Parathyroid adenoma (tissue), 2 donors: ENCODE data around the gene ARRDC1.

Experiments
- H2AFZ ChIP-seq: fragments of 300-600 bp; sonication (generic); one replicate; pipeline ENCODE4 v1.7.0; 2017; ENCODE audit warnings: antibody characterized with exemption, mild to moderate bottlenecking
- H3K27ac ChIP-seq: fragments of 300-600 bp; sonication (generic); one replicate; pipeline ENCODE4 v1.7.0; 2017
- H3K27me3 ChIP-seq: fragments of 300-600 bp; sonication (generic); one replicate; pipeline ENCODE4 v1.7.0; 2017; ENCODE audit warnings: low read length; ENCODE audit not compliant: control insufficient read depth, insufficient read depth
- H3K36me3 ChIP-seq: fragments of 300-600 bp; sonication (generic); one replicate; pipeline ENCODE4 v1.7.0; 2017; ENCODE audit warnings: low read length; ENCODE audit not compliant: control insufficient read depth, insufficient read depth
- H3K4me1 ChIP-seq: fragments of 300-600 bp; sonication (generic); one replicate; pipeline ENCODE4 v1.7.0; 2017; ENCODE audit warnings: control low read depth
- H3K4me2 ChIP-seq: fragments of 300-600 bp; sonication (generic); one replicate; pipeline ENCODE4 v1.7.0; 2017; ENCODE audit warnings: low read length
- H3K4me3 ChIP-seq: fragments of 300-600 bp; sonication (generic); one replicate; pipeline ENCODE4 v1.7.0; 2017; ENCODE audit warnings: low read depth, low read length
- H3K79me2 ChIP-seq: fragments of 300-600 bp; sonication (generic); one replicate; pipeline ENCODE4 v1.7.0; 2017; ENCODE audit warnings: control low read depth
- H3K9ac ChIP-seq: fragments of 300-600 bp; sonication (generic); one replicate; pipeline ENCODE4 v1.7.0; 2017; ENCODE audit warnings: mild to moderate bottlenecking
- H3K9me3 ChIP-seq: fragments of 300-600 bp; sonication (generic); one replicate; pipeline ENCODE4 v1.7.0; 2017; ENCODE audit warnings: low read length; ENCODE audit not compliant: control insufficient read depth
- TF ChIP-seq, protein P1 (sequence below): fragments of 300-600 bp; sonication (generic); IDR thresholded peaks from one replicate; pipeline ENCODE4 v1.7.0; 2017; ENCODE audit warnings: antibody characterized with exemption, mild to moderate bottlenecking
- donor health status: primary hyperparathyroidism.

Gene ARRDC1

DNA sequence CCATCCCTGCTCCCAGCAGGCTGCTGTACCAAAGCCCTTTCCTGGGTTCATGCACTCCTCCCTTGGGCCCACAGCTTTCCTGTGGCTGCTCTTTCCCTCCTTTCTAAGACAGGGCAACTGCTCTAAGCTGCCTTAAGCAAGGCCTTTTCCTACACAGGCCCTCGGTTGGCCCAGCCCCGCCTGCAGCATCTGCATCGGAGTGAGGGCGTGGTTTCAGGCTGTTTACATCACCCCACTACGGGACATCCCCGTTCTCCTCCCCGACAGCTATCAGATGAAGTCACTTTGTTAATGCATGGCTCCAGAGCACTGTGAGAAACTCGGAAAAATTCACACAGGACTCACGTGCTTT, 30.1 kb upstream of the ARRDC1 start:
- H2AFZ ChIP-seq, result no peak overlapping the region
- H3K79me2 ChIP-seq, result peaks cover 14% of the 10 kb centered on the region
- no peak overlapping the region for H3K4me2 ChIP-seq
- no peak overlapping the region for H3K27ac ChIP-seq
- H3K9ac ChIP-seq, result no peak overlapping the region
- no peaks in the 10 kb centered on the region for H3K4me1 ChIP-seq
- H3K9me3 ChIP-seq, result no peaks in the 10 kb centered on the region
- TF ChIP-seq, protein P1, sequence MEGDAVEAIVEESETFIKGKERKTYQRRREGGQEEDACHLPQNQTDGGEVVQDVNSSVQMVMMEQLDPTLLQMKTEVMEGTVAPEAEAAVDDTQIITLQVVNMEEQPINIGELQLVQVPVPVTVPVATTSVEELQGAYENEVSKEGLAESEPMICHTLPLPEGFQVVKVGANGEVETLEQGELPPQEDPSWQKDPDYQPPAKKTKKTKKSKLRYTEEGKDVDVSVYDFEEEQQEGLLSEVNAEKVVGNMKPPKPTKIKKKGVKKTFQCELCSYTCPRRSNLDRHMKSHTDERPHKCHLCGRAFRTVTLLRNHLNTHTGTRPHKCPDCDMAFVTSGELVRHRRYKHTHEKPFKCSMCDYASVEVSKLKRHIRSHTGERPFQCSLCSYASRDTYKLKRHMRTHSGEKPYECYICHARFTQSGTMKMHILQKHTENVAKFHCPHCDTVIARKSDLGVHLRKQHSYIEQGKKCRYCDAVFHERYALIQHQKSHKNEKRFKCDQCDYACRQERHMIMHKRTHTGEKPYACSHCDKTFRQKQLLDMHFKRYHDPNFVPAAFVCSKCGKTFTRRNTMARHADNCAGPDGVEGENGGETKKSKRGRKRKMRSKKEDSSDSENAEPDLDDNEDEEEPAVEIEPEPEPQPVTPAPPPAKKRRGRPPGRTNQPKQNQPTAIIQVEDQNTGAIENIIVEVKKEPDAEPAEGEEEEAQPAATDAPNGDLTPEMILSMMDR, result no peak
- H3K36me3 ChIP-seq, result no peaks in the 10 kb centered on the region
- no peaks in the 10 kb centered on the region for H3K27me3 ChIP-seq
- no peak overlapping the region for H3K4me3 ChIP-seq

DNA sequence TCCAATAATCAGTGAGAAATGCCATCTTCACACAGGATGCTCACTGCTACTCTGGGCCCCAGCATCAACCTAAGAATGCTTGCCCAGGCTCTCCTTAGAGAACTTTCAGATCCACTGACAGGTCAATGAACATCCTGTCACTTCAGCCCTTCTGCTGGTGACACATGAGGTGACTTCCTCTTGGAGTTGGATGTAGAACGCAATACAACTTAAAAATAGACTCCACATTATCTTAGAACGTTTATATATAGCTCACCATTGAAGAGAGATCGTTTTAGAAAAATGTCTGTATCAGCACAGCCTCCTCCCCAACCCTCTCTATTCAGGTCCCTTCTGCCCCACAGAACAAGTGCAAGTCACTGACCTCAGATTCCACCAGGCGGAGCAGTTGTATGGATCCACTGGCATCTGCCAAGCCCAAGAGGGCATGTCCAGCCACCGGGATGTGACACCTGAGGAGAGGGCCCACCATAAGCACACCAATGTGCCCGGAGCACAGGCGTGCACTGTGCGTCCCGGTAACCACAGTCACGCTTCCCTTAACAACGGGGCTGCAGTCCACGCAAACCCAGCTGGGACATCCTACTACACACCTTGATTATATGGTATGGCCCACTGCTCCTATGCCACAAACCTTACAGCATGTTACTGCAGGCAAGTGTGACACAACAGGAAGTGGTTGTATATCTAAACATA, 29.6 kb upstream of the ARRDC1 start:
- H3K27me3 ChIP-seq, result no peaks in the 10 kb centered on the region
- no peaks in the 10 kb centered on the region for H3K4me1 ChIP-seq
- no peaks in the 10 kb centered on the region for H3K9me3 ChIP-seq
- no peak overlapping the region for H3K4me2 ChIP-seq
- TF ChIP-seq, protein P1, result no peak
- H3K9ac ChIP-seq, result no peak overlapping the region
- peaks cover 14% of the 10 kb centered on the region for H3K79me2 ChIP-seq
- no peak overlapping the region for H2AFZ ChIP-seq
- no peaks in the 10 kb centered on the region for H3K36me3 ChIP-seq
- no peak overlapping the region for H3K27ac ChIP-seq
- H3K4me3 ChIP-seq, result no peak overlapping the region

DNA sequence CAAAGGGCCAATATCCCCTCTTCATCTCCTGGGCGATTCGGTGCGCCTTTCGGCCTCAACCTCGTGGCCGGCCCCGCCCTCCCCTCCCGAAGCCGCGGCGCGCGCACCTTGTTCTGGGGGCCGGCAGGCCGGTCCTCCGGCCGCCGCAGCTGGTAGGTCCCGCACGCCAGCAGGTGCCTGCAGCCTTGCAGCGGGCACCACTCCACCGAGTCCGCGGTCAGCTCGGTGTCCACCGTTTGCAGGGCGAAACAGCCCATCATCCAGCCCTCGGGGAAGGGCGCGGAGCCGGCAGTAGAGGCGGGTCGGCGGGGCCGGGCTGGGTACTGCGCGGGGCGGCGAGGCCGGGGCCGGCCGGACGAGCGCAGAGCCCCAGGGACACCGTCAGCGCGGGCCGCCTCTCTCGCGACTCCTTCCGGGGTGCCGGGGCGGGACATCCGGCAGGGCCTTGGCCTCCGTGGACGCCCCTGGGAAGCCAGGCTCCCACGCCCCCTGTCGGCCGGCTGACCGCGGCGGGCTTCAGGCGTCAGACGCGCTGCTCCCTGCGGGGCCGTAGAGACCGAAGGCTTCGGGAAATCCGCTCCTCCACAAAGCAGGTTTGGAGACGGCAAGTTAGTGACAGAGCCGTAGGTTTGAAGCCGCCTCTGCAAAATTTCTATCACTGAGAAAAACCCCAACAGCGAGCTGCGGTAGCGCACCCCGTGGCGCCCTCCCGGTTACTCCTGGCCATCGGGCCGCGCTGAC, 26.8 kb upstream of the ARRDC1 start, which contains the start of gene DPH7:
TSS of gene DPH7 (minus strand) at position 408 of the 741 bp plus-strand sequence. CDS start at position 260, 148 bp downstream.
- Histone ChIP-seq H3K79me2 (peaks cover 8% of the 10 kb centered on the region), H3K4me2 (peak within 1 kb of the TSS; percentile 90), H3K9ac (peak within 1 kb of the TSS; percentile 33), H3K4me3 (peak within 1 kb of the TSS; percentile 93), H2AFZ (peak within 1 kb of the TSS; percentile 85), H3K27me3 (no peaks in the 10 kb centered on the region), H3K4me1 (no peaks in the 10 kb centered on the region), H3K9me3 (no peaks in the 10 kb centered on the region), H3K36me3 (no peaks in the 10 kb centered on the region), H3K27ac (peak within 1 kb of the TSS; percentile 61)
- TF ChIP-seq, protein P1, result peak; percentile 82

DNA sequence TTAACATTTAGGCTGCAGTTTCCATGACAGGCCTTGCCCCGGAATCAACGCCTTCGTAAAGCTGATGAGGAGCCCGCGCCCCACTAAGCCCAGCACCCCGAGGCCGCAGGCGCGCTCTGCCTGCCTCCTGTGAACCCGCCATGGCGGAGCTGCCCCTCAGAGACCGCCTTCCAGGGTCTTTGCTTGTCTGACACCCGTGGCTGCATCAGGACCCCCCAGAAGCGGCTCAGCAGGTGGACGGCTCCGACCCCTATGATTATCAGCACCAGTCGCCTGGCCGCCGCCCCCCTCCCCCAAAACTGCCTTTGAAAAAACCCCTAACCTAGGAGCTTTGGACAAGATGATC, 26.3 kb upstream of the ARRDC1 start:
- TF ChIP-seq, protein P1, result no peak
- peak overlapping the region; percentile 84 for H2AFZ ChIP-seq
- no peak overlapping the region for H3K27ac ChIP-seq
- no peaks in the 10 kb centered on the region for H3K36me3 ChIP-seq
- no peaks in the 10 kb centered on the region for H3K27me3 ChIP-seq
- peak overlapping the region; percentile 71 for H3K4me2 ChIP-seq
- no peaks in the 10 kb centered on the region for H3K9me3 ChIP-seq
- H3K79me2 ChIP-seq, result peaks cover 8% of the 10 kb centered on the region
- H3K4me1 ChIP-seq, result no peaks in the 10 kb centered on the region
- no peak overlapping the region for H3K9ac ChIP-seq
- H3K4me3 ChIP-seq, result peak overlapping the region; percentile 93
